HCT116 (cell line): ENCODE data around the gene DLG2. TPM values are rescaled to one million over a fixed set of nuclear protein-coding genes. Genes with fewer than 3 reads are reported as not detected.

ENCODE experiments used
- ATAC-seq: fragments of 200-7000 bp; cut with Tn5 transposase; 2 replicates; pipeline ENCODE4 v1.9.1; 2020; ENCODE audit warnings: mild to moderate bottlenecking, moderate library complexity
- BruUV-seq: library from RNA; stranded (reverse); fragments of 400-500 nt; replicated peaks from 2 replicates; lab custom pipeline; 2021; lab: Mats Ljungman, UMichigan
- CTCF ChIA-PET: fragments of 300-600 bp; sonication (Branson Sonifier 250); formaldehyde crosslinking; loops from one replicate; lab custom pipeline; 2021; ENCODE audit warnings: antibody characterized with exemption; lab: Charles Lee
- POLR2A ChIA-PET: fragments of 300-600, 350-600 bp; sonication (Branson Sonifier 250); formaldehyde crosslinking; loops from one replicate; lab custom pipeline; 2021; ENCODE audit warnings: antibody characterized with exemption; lab: Charles Lee
- RAD21 ChIA-PET, 2 experiments: fragments of 300-600 bp; sonication (Branson Sonifier 250); formaldehyde crosslinking; loops; one replicate each; lab custom pipeline; 2023; ENCODE audit warnings: low total read pairs in 2 of 2; ENCODE audit not compliant: uncharacterized antibody in 2 of 2, unreplicated experiment in 2 of 2, low non-redundant PET in 1 of 2; lab: Charles Lee
- DNase-seq: peaks from one replicate; pipeline ENCODE4 v3.0.0-alpha.2; 2010; ENCODE audit warnings: low read depth, low spot score
- H2AFZ ChIP-seq: fragments of 200-600 bp; shearing (Covaris generic), sonication (generic); 2 replicates; pipeline ENCODE4 v1.6.1; 2017; ENCODE audit warnings: low read depth, mixed run types, mixed read lengths, antibody characterized with exemption, low read length; ENCODE audit not compliant: poor library complexity, severe bottlenecking
- H3K27ac ChIP-seq: 2 replicates; pipeline ENCODE4 v1.5.1; 2012; ENCODE audit warnings: low read depth, low read length
- H3K27me3 ChIP-seq: fragments of 200-600 bp; sonication (generic); 2 replicates; pipeline ENCODE4 v1.6.1; 2016; ENCODE audit warnings: mixed run types, low read length, mixed read lengths; ENCODE audit not compliant: insufficient read depth
- H3K36me3 ChIP-seq, 2 experiments: fragments of 200-500 bp in 1 of 2; fragments of 200-600 bp in 1 of 2; sonication (Bioruptor generic) in 1 of 2; sonication (generic) in 1 of 2; 2 replicates each; pipeline versions ENCODE4 v1.5.1 to v1.6.1; 2014 to 2016; ENCODE audit warnings: low read length in 2 of 2, inconsistent platforms in 1 of 2, mixed read lengths in 1 of 2, mixed run types in 1 of 2; ENCODE audit not compliant: insufficient read depth in 2 of 2, control insufficient read depth in 1 of 2
- H3K4me1 ChIP-seq, 2 experiments: fragments of 200-600 bp in 1 of 2; sonication (generic) in 1 of 2; 2 replicates each; pipeline versions ENCODE4 v1.5.1 to v1.6.1; 2012 to 2017; ENCODE audit warnings: low read length in 2 of 2, inconsistent platforms in 1 of 2, mild to moderate bottlenecking in 1 of 2, mixed read lengths in 1 of 2, mixed run types in 1 of 2, moderate library complexity in 1 of 2; ENCODE audit not compliant: insufficient read depth in 2 of 2, control insufficient read depth in 1 of 2
- H3K4me2 ChIP-seq: fragments of 200-600 bp; sonication (generic); 2 replicates; pipeline ENCODE4 v1.6.1; 2017; ENCODE audit warnings: mixed run types, low read length, mixed read lengths
- H3K4me3 ChIP-seq, 2 experiments: fragments of 200-600 bp in 1 of 2; sonication (generic) in 1 of 2; replicated peaks in 1 of 2; 2 replicates each; pipeline ENCODE4 v1.5.1; 2011 to 2016; ENCODE audit warnings: low read length in 2 of 2, control low read depth in 1 of 2, low read depth in 1 of 2, mild to moderate bottlenecking in 1 of 2, mixed read lengths in 1 of 2, mixed run types in 1 of 2
- H3K79me2 ChIP-seq: fragments of 200-600 bp; sonication (generic); 2 replicates; pipeline ENCODE4 v1.6.1; 2017; ENCODE audit warnings: mild to moderate bottlenecking, mixed run types, low read length, moderate library complexity, mixed read lengths; ENCODE audit not compliant: insufficient read depth
- H3K9ac ChIP-seq: fragments of 200-600 bp; sonication (generic); 2 replicates; pipeline ENCODE4 v1.6.1; 2016; ENCODE audit warnings: low read length, mixed read lengths
- H3K9me2 ChIP-seq: fragments of 200-600 bp; sonication (generic), shearing (Covaris generic); 2 replicates; pipeline ENCODE4 v1.6.1; 2017; ENCODE audit warnings: mixed run types, mild to moderate bottlenecking, moderate library complexity; ENCODE audit not compliant: insufficient read depth
- H3K9me3 ChIP-seq, 2 experiments: fragments of 200-500 bp in 1 of 2; fragments of 200-600 bp in 1 of 2; sonication (Bioruptor generic) in 1 of 2; sonication (generic) in 1 of 2; 2 replicates each; pipeline ENCODE4 v1.6.1; 2014 to 2017; ENCODE audit warnings: low read length in 2 of 2, mixed read lengths in 2 of 2, inconsistent platforms in 1 of 2, low read depth in 1 of 2, mild to moderate bottlenecking in 1 of 2, mixed run types in 1 of 2, moderate library complexity in 1 of 2; ENCODE audit not compliant: control insufficient read depth in 1 of 2, insufficient read depth in 1 of 2
- H4K20me1 ChIP-seq: fragments of 200-600 bp; sonication (generic), shearing (Covaris generic); 2 replicates; pipeline ENCODE4 v1.6.1; 2017; ENCODE audit warnings: mixed run types, mild to moderate bottlenecking, moderate library complexity; ENCODE audit not compliant: insufficient read depth
- EZH2 ChIP-seq: fragments of 200-600 bp; sonication (generic); IDR thresholded peaks from 2 replicates; pipeline ENCODE4 v1.6.1; 2017; ENCODE audit warnings: antibody characterized with exemption, mixed run types
- EZH2phosphoT487 ChIP-seq: fragments of 200-600 bp; IDR thresholded peaks from 2 replicates; pipeline ENCODE4 v1.6.1; 2018; ENCODE audit warnings: antibody characterized with exemption, borderline replicate concordance
- RAD21 ChIP-seq: IDR thresholded peaks from 2 replicates; pipeline ENCODE4 v1.6.1; 2012; ENCODE audit warnings: low read depth, mild to moderate bottlenecking
- SP1 ChIP-seq: IDR thresholded peaks from 2 replicates; pipeline ENCODE4 v1.6.1; 2012; ENCODE audit warnings: low read depth
- SRF ChIP-seq: IDR thresholded peaks from 2 replicates; pipeline ENCODE4 v1.6.1; 2012; ENCODE audit warnings: low read depth
- TCF7L2 ChIP-seq: IDR thresholded peaks from 2 replicates; pipeline ENCODE4 v1.7.0; 2011; ENCODE audit warnings: borderline replicate concordance, inconsistent platforms; ENCODE audit not compliant: insufficient read depth, insufficient read length; ENCODE audit errors: extremely low read depth
- YY1 ChIP-seq: IDR thresholded peaks from 2 replicates; pipeline ENCODE4 v1.6.1; 2011; ENCODE audit warnings: low read length, low read depth, moderate library complexity, mild to moderate bottlenecking; ENCODE audit not compliant: insufficient replicate concordance; ENCODE audit errors: extremely low read depth
- ZBTB33 ChIP-seq: IDR thresholded peaks from 2 replicates; pipeline ENCODE4 v1.6.1; 2011; ENCODE audit warnings: mild to moderate bottlenecking, low read length, moderate library complexity; ENCODE audit not compliant: insufficient replicate concordance; ENCODE audit errors: extremely low read depth
- ZFX ChIP-seq: fragments of 450-650 bp; IDR thresholded peaks from 2 replicates; pipeline ENCODE4 v1.6.1; 2017
- ZNF274 ChIP-seq: fragments of 200-500 bp; sonication (Bioruptor generic); IDR thresholded peaks from 2 replicates; pipeline ENCODE4 v1.6.1; 2014; ENCODE audit warnings: mild to moderate bottlenecking, low read depth, low read length, inconsistent platforms
- intact Hi-C: fragments of 100-400 bp; cut with micrococcal nuclease; formaldehyde crosslinking; loops from 2 replicates; pipeline ENCODE4 v1.10.0; 2022
- total RNA-seq: library from RNA; stranded (reverse); gene quantifications from one replicate; pipeline ENCODE4 v1.2.1, GENCODE V29; 2021; ENCODE audit not compliant: unreplicated experiment
- TF ChIP-seq, protein P1 (sequence below), 3 experiments: fragments of 200-600 bp in 1 of 3; sonication (generic) in 1 of 3; IDR thresholded peaks in 2 of 3; conservative IDR thresholded peaks in 1 of 3; 2 replicates each; pipeline ENCODE4 v1.5.1; 2012 to 2017; ENCODE audit warnings: low read depth in 2 of 3, low read length in 2 of 3, antibody characterized with exemption in 1 of 3, borderline replicate concordance in 1 of 3, control low read depth in 1 of 3, mild to moderate bottlenecking in 1 of 3, mixed read lengths in 1 of 3, mixed run types in 1 of 3, moderate library complexity in 1 of 3; ENCODE audit not compliant: insufficient read depth in 1 of 3
- TF ChIP-seq, protein P2 (sequence below): IDR thresholded peaks from 2 replicates; pipeline ENCODE4 v1.6.1; 2012

DLG2 gene
- total RNA-seq, 1 experiment from 2014 or later, result 2.4 TPM

- no peaks in the 10 kb centered on the region for H4K20me1 ChIP-seq
- DNase-seq (no peak), ATAC-seq (no peak)
- H3K4me2 ChIP-seq, result no peak overlapping the region
- no peaks in the 10 kb centered on the region for H3K79me2 ChIP-seq
- no TSS peak for BruUV-seq
- H3K4me3 ChIP-seq, result no peak overlapping the region
- CTCF ChIA-PET, result no interaction called here
- no peaks in the 10 kb centered on the region for H3K27me3 ChIP-seq
- RAD21 ChIA-PET, result no interaction called here
- intact Hi-C loops, result no loop called here
- H3K9me3 ChIP-seq, result no peaks in the 10 kb centered on the region
- no peak for TF ChIP-seq ZFX
- no peak for TF ChIP-seq RAD21
- TF ChIP-seq TCF7L2, result no peak
- TF ChIP-seq, protein P1, sequence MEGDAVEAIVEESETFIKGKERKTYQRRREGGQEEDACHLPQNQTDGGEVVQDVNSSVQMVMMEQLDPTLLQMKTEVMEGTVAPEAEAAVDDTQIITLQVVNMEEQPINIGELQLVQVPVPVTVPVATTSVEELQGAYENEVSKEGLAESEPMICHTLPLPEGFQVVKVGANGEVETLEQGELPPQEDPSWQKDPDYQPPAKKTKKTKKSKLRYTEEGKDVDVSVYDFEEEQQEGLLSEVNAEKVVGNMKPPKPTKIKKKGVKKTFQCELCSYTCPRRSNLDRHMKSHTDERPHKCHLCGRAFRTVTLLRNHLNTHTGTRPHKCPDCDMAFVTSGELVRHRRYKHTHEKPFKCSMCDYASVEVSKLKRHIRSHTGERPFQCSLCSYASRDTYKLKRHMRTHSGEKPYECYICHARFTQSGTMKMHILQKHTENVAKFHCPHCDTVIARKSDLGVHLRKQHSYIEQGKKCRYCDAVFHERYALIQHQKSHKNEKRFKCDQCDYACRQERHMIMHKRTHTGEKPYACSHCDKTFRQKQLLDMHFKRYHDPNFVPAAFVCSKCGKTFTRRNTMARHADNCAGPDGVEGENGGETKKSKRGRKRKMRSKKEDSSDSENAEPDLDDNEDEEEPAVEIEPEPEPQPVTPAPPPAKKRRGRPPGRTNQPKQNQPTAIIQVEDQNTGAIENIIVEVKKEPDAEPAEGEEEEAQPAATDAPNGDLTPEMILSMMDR (IDR thresholded peaks at IDR 0.05 in 2 of 3, conservative IDR thresholded peaks at IDR 0.05 in 1 of 3; ENCODE audit: borderline replicate concordance in 1 of 3, insufficient read depth in 1 of 3, low read depth in 2 of 3, low read length in 2 of 3), result no peak
- no peak for TF ChIP-seq SP1
- no peak for TF ChIP-seq EZH2
- TF ChIP-seq ZBTB33, result no peak
- no peak for TF ChIP-seq SRF
- TF ChIP-seq, protein P2, sequence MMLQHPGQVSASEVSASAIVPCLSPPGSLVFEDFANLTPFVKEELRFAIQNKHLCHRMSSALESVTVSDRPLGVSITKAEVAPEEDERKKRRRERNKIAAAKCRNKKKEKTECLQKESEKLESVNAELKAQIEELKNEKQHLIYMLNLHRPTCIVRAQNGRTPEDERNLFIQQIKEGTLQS, result no peak
- no peak for TF ChIP-seq EZH2phosphoT487
- TF ChIP-seq ZNF274, result no peak
- TF ChIP-seq YY1, result no peak
- no peak overlapping the region for H2AFZ ChIP-seq
- no peak overlapping the region for H3K9ac ChIP-seq
- H3K36me3 ChIP-seq, result no peaks in the 10 kb centered on the region
- POLR2A ChIA-PET, result no interaction called here
- no peak overlapping the region for H3K27ac ChIP-seq
- H3K9me2 ChIP-seq, result no peaks in the 10 kb centered on the region
- H3K4me1 ChIP-seq, result no peaks in the 10 kb centered on the region
These were observed 1038.9 kb downstream of the DLG2 start for GRCh38 chr11:84588131-84588829.
